Frontal cortex (tissue), 4 donors: Measurements from ENCODE around the gene PDZD7. TPM values are rescaled to one million over a fixed set of nuclear protein-coding genes. Genes with fewer than 3 reads are reported as not detected.

Experiments used
- DNase-seq, 2 donors: peaks; one replicate each; pipeline ENCODE4 v3.0.0; 2012; ENCODE audit warnings: low spot score in 2 of 2
- FAIRE-seq: peaks from 2 replicates; lab custom pipeline; 2012; peaks lifted over from hg19 to GRCh38; lab: Jason Lieb, UNC
- total RNA-seq: library from RNA; depleted of rRNA; stranded (reverse); fragments of >200 nt; gene quantifications from one replicate; pipeline ENCODE4 v1.2.3, GENCODE V29; 2014
- donor health status: control.
- donor health status: control.
- donor health status: control.

Gene PDZD7
- total RNA-seq, 1 donor from 2014 or later: 10.2 TPM

DNA sequence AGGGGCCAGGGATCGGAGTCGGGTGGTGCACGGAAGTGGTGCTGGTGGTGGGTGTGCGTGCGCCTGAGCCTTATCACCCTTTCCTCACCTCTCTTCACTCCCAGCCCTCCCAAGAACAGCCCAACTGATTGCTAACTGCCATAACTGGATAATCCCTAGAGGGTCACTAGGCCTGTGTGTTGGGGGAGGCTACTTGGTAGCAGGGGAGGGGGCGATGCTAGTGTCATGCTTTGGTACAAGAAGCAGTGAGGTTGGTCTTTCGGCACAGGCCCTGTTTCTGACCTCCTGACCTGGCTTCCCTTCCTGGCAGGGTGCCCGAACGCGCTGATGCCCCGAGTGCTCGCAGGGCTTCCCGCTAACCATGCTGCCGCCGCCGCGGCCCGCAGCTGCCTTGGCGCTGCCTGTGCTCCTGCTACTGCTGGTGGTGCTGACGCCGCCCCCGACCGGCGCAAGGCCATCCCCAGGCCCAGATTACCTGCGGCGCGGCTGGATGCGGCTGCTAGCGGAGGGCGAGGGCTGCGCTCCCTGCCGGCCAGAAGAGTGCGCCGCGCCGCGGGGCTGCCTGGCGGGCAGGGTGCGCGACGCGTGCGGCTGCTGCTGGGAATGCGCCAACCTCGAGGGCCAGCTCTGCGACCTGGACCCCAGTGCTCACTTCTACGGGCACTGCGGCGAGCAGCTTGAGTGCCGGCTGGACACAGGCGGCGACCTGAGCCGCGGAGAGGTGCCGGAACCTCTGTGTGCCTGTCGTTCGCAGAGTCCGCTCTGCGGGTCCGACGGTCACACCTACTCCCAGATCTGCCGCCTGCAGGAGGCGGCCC is 31.5 kb upstream of the PDZD7 start:
- DNase-seq (peak in 1 of 2 donors; percentile 57), FAIRE-seq (no peak)

DNA sequence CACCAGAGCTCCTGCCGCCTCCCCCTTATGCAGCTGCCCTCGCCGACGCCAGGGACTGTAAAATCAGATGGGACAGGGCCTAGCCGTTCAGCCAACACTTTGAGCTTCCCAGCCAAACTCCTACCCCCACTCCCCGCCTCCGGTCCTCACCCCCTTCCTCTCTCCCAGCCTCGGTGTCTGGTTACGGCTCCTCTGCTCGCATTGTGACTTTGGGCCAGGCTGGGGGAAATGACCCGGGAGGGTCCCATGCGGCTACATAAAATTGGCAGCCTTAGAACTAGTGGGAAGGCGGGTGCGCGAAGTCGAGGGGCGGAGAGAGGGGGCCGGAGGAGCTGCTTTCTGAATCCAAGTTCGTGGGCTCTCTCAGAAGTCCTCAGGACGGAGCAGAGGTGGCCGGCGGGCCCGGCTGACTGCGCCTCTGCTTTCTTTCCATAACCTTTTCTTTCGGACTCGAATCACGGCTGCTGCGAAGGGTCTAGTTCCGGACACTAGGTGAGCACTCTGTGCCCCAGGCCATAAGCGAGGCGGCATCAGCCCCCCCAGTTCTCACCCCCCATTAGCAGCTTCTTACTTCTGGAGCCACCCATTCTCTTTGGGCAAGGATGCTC is 30.8 kb upstream of the PDZD7 start, which contains the start of gene KAZALD1:
TSS of gene KAZALD1 (plus strand) at position 366 of the 608 bp plus-strand sequence. CDS start 604 bp downstream, outside the sequence.
- FAIRE-seq (no peak), DNase-seq (no peak)

DNA sequence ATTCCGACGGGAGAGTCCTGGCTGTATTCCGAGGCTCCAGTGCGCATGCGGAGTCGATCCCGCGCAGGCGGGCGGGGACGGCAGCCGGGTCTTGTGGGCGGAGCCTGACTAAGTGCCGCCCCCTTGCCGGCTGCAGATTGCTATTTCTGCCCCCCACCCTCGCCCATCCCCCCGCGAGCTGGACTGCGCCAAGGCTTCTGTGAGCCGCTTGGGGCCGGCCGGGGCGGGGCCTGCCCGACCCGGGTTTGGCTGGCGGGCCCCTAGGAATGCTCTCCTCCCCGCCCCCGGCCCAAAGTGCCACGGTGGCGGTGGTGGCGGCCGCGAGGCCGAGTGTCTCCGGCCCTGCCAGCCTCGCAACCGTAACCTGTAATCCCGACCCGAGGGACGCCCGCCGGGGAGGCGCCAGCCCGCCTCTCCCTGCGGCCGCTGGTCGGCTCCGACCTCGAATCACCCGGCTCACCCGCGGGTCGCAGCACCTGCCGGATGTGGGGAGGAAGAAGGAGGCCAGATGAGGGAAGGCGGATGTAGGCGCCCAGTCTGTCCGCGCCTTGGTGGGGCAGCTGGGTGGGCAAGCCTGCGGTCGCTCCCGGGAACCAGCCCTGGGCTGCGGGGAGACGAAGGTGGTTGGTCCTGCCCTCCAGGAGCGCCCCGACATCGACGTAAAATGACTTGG is 30.2 kb upstream of the PDZD7 start:
- DNase-seq: peak; percentile 98 to 99
- no peak for FAIRE-seq

DNA sequence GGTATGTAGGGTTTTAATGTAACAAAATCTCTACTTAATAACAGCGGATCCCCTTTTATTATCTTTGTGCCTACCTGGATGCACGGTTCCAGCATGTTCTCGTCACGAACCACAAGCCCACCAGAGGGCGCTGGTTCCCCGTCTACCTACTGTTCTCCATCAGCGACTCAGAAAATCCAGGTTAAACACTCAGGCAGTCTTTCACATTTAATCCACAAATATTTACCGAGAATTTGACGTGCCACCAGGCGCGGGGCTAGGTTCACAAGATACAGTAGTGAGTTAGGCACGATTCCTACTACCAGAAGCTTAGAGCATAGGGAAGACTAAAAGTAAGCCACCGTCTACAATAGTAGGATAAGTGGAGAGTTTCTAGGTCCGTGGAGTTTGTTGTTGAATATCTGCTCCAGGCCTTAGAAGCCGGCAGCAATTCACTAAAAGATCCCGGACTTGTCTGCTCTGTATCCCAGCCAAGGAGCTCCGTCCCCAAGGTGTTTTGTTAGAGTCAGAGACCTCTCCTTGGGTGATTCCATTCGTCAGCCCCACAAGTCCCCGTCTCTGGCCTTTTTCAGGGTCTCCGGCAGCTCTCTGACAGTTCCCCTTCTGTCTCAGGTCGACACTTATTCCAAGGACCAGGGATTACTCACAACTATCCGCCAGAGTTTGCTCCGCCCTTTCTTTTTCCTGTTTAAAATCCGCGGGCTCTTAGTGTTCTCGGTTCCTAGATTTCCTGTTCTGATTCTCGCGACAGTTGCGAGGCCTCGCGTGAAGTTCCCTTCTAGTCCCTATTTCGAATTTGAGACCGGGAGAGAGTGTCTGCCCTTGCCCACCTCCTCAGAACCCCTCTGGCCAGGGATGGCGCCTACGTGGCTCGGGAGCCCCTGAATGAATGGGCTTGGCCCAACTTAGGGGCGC is 29.4 kb upstream of the PDZD7 start:
- FAIRE-seq (no peak), DNase-seq (peak; percentile 87 to 91)

DNA sequence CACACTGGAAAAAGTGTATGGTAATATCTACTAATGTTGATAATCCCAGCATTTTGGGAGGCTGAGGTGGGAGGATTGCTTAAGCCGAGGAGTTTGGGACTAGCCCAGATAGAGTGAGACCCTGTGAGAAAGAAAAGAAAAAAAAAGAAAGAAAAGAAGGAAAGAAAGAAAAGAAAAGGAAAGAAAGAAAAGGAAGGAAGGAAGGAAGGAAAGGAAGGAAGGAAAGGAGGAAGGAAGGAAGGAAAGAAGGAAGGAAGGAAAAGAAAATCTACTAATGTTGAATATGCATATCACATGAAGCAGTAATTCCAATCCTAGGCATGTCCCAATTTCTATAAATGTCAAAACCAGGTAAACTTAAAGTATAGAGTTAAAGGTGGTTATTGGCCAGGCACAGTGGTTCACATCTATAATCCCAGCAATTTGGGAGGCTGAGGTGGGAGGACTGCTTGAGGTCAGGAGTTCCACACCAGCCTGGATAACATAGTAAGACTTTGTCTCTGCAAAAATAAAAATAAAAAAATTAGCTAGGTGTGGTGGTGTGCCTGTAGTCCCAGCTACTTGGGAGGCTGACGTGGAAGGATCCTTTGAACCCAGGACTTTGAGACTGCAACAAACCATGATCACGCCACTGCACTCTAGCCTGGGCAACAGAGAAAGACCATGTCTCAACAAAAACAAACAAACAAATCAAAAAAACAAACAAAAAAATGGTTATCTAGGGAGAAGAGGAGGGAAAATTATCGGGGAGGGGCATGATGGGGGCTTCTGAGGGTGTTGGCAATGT is 25.6 kb upstream of the PDZD7 start:
- DNase-seq (no peak), FAIRE-seq (no peak)

DNA sequence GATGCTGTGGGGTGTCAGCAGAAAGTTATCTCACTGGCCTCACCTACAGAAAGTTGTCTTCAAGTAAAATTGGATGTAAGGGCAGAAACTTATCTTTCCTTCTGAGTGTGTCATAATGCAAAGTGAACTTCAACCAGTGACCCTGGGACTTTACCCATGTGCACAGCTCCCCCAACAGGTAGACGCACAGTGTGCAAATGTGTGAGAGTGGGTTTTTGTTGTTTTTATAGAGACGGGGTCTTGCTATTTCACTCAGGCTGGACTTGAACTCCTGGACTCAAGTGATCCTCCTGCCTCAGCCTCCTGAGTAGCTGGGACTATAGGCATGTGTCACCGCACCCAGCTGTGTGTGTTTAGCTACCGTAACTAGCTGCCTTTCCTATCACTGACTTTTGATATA is 24.5 kb upstream of the PDZD7 start:
- no peak for DNase-seq
- no peak for FAIRE-seq

DNA sequence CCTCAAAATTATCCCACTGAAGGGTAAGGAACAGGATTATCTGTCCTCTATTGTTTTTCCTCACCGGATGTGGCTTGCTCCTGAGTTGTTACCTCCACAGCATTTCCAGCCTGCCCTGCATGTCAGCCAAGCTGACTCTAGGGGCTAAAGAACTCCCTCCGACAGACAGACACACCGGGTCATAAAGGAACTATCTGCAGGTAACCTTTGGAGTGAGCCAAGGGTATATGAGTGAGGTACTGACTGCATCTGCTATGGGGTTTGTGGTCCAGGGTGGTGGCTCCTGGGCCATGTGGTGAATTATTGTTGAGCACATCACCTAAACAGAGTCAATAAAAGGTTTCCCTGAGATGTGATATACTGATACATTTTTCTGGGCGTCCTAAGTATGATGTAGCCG is 23.9 kb upstream of the PDZD7 start:
- no peak for FAIRE-seq
- no peak for DNase-seq

DNA sequence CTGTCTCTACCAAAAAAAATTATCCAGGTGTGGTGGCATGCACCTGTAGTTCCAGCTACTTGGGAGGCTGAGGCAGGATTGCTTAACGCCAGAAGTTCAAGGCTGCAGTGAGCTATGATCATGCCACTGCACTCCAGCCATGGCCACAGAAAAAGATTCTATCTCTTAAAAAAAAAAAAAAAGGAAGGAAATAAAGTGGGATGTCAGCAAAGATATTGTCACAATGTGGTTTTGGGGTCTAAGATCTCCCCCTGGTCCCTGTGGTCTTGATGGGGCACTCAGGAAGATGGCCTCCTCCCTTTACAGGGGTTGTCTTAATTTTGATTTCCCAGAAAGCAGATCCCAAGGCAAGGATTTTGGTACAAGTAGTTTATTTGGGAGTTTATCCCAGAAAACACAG is 23.4 kb upstream of the PDZD7 start:
- FAIRE-seq (no peak), DNase-seq (no peak)

DNA sequence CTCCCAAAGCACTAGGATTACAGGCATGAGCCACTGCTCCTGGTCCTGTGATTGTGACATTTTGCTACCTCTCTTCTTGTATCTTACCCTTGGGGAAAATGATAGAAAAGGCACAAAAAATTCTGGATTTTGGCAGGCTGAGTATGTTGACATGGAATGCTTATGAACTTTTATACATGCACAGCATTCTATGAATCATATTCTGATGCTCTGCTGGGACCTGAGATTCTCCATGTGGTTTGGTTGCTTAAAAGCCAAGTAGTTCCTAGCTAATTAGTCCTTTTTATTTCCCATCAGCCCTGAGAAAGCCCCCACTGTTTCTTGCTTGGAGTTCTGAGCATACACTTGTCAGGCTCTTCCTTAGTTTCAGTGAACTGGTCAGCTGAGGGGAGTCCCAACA is 22.6 kb upstream of the PDZD7 start:
- FAIRE-seq: no peak

DNA sequence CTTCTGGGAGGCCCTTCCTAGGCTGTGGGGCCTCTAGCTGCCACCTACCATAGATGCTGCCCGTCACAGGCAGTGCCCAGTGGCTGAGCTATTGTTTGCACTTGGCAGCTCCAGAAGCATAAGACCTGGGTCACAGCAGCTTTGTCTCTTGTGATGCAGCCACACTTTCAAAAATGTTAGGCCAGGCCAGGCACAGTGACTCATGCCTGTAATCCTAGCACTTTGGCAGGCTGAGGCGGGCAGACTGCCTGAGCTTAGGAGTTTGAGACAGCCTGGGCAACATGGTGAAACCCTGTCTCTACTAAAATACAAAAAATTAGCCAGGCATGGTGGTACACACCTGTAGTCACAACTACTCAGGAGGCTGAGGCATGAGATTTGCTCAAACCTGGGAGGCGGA is 21.4 kb upstream of the PDZD7 start:
- DNase-seq: no peak
- FAIRE-seq: no peak

More for the DNA sequence above, 22.6 kb upstream of the PDZD7 start:
- no peak for DNase-seq

DNA sequence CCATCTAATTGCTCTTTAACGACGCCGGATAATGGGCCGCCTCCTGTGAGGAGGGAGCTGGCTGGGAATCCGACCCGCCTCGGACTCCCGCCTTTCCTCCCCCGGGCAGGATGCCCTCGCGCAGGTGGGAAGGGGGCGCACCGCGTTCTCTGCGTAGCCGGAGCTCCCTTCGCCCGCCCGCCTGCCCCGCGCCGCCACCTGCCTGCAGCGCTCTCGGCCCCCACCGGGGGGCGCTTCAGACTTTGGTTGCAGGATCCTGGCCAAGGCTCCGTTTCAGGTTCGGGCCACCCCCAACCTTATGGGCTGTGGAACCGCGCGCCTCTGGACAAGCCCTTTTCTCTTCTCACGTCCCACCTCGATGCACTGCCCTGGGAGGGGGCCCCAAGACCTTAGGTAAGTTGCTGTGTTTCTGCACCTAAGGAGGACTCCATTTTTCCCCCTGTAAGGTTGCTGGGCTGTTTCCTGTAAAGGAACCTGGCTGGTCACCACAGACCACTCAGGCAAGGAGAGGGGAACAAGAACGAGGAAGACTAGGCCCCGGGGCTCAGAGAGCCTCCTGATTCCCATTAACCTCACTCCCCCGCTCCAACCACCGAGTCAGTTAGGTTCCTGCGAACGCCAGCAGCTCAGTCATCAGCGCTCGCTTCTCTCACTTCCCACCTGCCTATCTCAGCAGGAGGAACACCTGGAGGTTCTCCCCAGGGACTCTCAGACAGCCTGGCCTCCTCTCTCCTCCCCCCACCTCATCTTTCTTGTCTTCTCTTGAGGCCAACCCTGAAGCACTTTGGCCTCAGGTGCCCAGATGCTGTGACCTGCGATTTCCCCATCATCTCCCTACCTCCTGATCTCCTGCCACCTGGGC is 19.5 kb upstream of the PDZD7 start:
- peak in 1 of 2 donors; percentile 62 for DNase-seq
- no peak for FAIRE-seq

DNA sequence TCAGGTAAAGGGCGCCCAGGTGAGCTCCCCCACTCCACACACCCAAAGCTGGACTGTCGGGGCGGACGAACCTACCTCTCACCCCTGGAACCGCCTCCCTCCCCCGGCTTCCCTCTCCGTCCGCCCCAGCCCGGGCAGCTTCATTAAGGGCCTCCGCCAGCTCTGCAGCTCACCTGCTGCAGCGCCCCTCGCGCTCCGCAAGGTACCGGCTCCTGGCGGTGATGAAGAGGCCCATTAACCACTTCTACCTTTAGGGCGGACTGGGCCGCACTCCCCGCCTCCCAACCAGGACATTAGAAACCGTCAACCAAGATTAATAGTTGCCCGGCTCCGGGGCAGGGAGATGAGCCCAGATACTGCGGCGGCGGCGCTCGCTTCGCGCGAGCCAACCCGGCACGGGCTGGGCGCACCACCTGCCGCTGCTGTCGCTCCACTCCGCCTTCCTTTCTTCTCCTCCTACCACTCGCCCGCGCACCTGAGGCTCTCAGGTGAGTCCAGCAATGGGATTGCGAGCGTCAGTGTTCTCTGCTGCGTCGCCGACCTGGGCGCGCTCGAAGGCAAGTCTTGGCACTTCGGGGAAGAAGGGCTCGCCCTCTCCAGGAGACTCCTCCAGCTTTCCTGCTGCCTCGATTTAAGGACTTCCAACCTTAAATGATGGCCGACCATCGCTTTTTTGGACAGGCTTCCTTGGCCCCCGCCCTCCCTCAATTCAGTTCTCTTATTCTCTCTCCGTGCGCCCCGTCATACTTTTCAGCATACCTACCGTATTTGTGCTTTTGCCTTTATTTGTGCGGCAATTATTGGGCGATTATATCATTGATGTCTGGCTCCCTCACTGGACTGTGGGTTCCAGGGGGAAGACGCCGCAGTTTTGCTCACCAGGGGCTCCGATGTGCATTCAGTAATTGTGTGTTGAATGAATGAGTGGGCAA is 17.3 kb upstream of the PDZD7 start:
- FAIRE-seq: no peak
- DNase-seq: no peak

DNA sequence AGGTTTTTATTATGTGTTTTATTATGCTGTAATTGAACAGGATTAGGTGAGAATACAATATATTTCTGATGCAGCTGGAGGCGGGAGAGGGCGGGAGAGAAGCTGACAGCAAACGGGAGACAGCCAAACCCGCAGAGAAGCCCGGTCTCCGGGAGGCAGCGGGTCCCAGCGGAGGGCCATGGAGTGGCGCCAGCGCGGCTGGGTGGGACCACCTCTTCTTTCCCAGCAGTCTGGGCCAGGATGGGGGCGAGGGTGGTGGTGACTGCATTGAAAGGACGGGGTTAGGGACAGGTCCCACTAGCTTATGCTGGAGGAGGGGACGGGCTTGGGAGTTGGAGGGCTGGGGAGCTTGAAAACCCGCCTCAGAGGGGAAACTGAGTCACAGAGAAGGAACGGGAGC is 16.3 kb upstream of the PDZD7 start:
- DNase-seq: no peak
- FAIRE-seq: no peak

DNA sequence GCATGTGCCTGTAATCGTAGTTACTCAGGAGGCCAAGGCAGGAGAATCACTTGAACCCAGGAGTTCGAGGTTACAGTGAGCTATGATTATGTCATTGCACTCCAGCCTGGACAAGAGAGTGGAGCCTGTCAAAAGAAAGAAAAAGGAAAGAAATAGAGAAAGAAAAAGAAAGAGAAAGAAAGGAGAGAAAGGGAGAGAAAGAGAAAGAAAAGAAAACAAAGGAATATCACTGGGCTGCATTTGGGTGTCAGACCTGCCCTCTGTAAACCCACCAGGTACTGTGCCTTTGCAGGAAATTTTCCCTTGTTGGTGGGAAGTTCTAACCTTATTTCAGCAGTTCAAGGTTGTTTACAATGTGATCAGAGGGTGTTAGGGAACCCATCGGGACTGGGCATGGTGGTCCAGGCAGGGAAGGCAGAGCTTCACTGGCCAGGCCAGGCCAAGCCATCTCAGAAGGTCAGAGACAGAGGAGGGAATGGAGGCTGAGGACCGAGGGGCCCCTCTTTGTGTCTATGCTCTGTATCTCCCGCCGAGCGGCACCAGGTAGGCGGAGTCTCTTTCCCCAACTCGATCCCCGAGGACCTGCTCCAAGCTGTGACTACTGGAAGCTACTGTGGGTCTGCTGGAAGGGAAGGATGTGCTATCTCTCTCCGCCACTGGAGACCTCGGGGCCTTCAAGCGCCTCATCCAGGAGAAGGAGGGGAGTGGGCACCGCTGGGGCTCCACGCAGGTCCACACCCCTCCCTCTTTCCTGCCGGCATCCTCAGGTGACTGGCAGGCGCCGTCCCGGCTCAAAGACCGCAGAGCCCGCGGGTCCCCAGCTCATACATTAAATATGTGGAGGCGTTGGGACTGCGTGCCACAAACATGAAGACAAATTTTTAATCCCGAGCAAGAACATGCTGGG is 15.7 kb upstream of the PDZD7 start:
- DNase-seq (no peak), FAIRE-seq (no peak)

DNA sequence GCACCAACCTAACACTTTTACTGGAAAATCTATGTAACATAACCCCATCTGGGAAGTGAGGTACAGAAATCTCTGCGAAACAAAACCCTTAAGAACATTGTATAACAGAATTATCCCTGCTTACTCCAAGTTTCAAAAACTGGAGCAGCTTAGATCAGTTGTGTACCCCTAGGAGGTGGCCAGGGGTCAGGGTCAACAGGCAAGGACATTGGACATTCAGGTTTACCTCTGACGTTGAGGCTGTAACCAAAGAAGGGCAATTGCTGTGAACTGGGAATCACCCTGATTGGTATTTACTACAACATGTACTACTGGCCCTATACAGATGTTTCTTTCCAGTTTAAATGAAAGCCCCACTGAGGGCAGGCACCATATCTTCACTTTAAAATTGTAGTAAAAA is 13.2 kb upstream of the PDZD7 start:
- DNase-seq (no peak), FAIRE-seq (no peak)

DNA sequence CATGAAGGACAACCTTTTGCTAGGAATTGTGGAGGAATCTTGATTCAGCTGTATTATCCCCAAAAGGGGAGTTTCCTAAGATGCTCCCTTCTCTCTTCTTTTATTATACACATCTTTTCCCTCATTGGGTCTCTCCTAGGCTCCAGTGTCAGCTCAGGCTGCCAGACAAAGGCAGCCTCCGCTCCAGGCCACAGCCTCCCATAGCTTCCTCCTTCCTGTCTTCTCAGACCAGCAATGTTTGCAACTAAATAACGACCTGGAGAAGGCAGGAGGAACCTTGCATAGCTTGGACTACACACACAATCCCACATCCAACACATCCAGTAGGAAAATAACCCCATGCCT is 12.4 kb upstream of the PDZD7 start:
- FAIRE-seq: no peak
- DNase-seq: no peak
